ENCODE data around the gene DDX49.
A peak's percentile ranks its signal among the peaks of the same experiment; 100 is the strongest.
"Not testable (repeated sequence)": the region's sequence is repeated elsewhere in the genome, so short reads cannot be mapped to it uniquely, and the experiment has no call there.

The DDX49 gene

DNA sequence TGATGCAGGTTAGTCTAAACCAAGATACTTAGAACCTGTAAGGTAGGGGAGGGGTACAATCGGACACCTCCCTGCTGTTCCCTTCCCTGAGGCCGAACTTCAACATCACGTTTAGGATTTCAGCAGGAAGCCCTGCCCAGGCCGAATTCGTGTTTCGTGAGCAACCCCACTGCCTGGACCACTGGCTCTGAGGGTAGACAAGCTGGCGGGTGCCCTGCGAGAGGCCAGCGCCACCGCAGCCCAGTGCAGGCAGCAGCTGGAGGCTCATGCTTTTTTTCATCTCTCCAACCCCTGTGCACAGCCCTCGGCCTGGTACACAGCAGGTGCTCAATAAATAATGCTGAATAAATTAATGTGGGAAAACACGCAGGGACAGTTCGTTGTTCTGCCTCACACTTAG is 13.8 kb downstream of the DDX49 start:
- DNase-seq (ENCODE audit: low read depth, low spot score) = no peak
- H3K4me3 ChIP-seq (ENCODE audit: low read length) = no peak overlapping the region

DNA sequence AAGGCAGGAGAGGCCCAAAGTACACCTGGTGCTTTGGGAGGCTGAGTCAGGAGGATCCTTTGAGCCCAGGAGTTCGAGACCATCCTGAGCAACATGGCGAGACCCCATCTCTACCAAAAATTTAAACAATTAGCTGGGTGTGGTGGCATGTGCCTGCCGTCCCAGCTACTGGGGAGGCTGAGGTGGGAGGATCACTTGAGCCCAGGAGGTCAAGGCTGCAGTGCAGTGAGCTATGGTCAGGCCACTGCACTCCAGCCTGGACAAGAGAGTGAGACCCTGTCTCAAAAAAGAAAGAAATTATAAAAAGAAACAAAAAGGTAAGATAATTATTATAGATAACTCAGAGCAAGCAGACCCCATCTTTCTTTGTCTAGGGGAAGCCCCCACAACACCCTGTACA is 19.6 kb downstream of the DDX49 start:
- DNase-seq (ENCODE audit: low read depth, low spot score) = no peak
- H3K4me3 ChIP-seq (ENCODE audit: low read length) = no peak overlapping the region

- DNase-seq (ENCODE audit: low read depth, low spot score) = no peak
- H3K4me3 ChIP-seq (ENCODE audit: low read length) = peak overlapping the region; percentile 60
Measured at GRCh38 chr19:18939922-18940768, 20.6 kb downstream of the DDX49 start.

DNA sequence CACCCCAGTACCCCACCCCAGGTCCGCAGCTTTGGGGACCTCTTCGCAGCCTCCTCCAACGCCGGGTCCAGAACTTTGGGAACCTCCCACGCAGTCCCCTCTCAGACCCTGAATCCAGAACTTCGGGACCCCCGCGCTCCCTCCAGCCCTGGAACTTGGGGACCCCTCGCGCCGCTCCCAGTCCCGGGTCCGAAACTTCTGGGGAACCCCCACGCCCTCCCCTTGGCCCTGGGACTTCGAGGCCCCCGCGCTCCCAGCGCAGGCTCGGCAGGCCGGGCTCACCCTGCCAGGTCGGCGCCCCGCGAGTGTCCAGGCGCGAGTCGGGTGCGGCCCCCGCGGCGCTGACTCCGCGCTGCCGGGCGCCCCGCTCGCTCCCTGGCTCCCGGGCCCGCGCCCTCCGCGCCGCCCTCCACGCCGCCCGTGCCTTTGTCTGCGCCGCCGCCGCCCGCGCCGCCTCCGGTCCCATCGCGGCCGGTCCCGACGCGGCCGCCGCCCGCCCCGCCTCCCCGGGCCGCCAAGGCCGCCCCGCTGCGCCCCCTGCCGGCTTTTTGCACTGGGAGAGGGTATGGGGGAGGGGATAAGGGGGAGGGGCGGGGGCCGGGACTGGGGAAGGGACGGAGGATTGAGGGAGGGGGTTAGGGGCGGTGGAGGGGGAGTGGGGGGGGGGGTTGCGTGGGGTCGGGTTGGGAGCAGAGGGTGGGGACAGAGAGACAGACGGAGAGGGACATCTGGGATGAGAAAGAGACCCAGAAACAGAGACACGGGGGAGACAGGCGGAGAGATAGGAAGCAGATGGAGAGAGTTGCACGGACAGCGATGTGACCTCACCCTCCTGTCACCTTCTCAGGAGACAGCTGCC is 21.5 kb downstream of the DDX49 start, which contains the start of gene HOMER3:
HOMER3 (minus strand) TSS at position 449 of the 859 bp plus-strand sequence. CDS start 2,235 bp downstream, outside the sequence.
- DNase-seq (ENCODE audit: low read depth, low spot score) = peak; percentile 20

DNA sequence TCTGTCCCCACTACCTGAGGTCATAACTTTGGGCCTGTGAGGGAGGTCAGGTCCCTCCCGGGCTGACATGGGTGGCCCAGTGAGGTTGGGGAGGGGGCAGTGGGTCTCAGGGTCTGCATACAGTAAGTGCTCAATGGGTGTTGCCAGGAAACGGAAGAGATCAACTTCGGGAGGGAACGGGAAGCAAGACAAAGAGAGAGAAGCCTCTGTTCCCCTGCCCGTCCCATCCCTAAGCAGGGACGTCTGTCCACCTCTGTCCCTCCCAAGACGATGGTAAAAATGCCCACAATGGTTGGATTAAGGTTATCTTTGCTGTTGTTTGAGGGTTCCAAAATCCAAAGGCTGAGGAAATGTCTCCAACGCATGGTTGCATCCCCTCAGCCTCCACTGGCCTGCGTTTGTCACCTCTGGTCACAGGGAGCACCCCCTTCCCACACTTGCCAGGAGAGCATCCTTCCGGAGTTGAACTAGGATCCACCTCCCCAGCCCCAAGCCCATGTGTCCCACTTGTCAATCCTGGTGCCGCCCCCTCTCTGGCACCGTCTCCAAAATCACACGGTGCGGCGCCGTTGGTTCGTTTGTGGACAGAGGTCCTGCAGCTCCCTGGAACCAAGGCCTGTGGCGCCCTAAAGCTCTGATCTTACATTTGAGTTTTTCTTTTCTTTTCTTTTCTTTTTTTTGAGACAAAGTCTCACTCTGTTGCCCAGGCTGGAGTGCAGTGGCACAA is 22.3 kb downstream of the DDX49 start:
- no peak for DNase-seq (ENCODE audit: low read depth, low spot score)
- peak overlapping the region; percentile 35 for H3K4me3 ChIP-seq (ENCODE audit: low read length)

More for the DNA sequence above, 21.5 kb downstream of the DDX49 start, which contains the start of gene HOMER3:
- peak within 1 kb of the TSS; percentile 60 for H3K4me3 ChIP-seq (ENCODE audit: low read length)

- no peak for DNase-seq (ENCODE audit: low read depth, low spot score)
- H3K4me3 ChIP-seq (ENCODE audit: low read length) = no peak overlapping the region
Measured at GRCh38 chr19:18942692-18943091, 23.2 kb downstream of the DDX49 start.

GRCh38 chr19:18943465-18943864 is 23.9 kb downstream of the DDX49 start:
- DNase-seq (ENCODE audit: low read depth, low spot score) = no peak
- no peak overlapping the region for H3K4me3 ChIP-seq (ENCODE audit: low read length)

- no peak for DNase-seq (ENCODE audit: low read depth, low spot score)
- H3K4me3 ChIP-seq (ENCODE audit: low read length) = no peak overlapping the region
Measured at GRCh38 chr19:18945297-18945696, 25.8 kb downstream of the DDX49 start.

- DNase-seq (ENCODE audit: low read depth, low spot score) = no peak
- H3K4me3 ChIP-seq (ENCODE audit: low read length) = no peak overlapping the region
Measured at GRCh38 chr19:18946335-18946734, 26.8 kb downstream of the DDX49 start.

- H3K4me3 ChIP-seq (ENCODE audit: low read length) = no peak overlapping the region
- DNase-seq (ENCODE audit: low read depth, low spot score) = peak; percentile 24
Measured at GRCh38 chr19:18946918-18947317, 27.4 kb downstream of the DDX49 start.

- no peak for DNase-seq (ENCODE audit: low read depth, low spot score)
- no peak overlapping the region for H3K4me3 ChIP-seq (ENCODE audit: low read length)
Measured at GRCh38 chr19:18948075-18948975, 28.8 kb downstream of the DDX49 start.

DNA sequence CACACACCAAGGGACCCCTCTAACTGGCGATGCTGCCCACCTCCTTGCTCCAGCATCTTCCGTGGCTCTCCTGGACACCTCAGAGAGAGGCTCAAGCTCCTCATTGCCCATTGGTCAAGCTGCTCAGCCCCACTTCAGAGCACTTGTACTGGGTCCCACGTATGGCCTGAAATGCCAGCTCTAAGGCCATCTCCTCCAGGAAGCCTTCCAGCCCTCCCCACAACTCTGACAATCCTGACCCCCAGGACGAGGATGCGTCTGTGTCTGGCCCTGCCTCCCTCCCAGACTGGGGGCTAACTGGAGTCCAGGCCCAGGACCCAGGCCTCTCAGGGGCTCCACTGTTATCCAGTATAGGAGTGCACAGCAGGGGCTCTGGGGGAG is 29.5 kb downstream of the DDX49 start:
- no peak for DNase-seq (ENCODE audit: low read depth, low spot score)
- H3K4me3 ChIP-seq (ENCODE audit: low read length) = no peak overlapping the region

DNA sequence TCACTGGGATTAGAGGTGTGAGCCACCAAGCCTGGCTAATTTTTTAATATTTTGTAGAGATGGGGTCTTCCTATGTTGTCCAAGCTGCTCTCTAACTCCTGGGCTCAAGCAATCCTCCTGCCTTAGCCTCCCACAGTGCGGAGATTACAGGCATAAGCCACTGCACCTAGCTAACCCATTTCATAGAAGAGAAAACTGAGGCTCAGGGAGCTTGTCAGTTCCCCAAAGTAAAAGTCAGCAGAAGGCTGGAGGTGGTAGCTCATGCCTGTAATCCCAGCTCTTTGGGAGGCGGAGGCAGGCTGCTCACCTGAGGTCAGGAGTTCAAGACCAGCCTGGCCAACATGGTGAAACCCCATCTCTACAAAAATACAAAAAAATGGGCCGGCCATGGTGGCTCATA is 30.3 kb downstream of the DDX49 start:
- DNase-seq (ENCODE audit: low read depth, low spot score) = no peak
- H3K4me3 ChIP-seq (ENCODE audit: low read length) = no peak overlapping the region

DNA sequence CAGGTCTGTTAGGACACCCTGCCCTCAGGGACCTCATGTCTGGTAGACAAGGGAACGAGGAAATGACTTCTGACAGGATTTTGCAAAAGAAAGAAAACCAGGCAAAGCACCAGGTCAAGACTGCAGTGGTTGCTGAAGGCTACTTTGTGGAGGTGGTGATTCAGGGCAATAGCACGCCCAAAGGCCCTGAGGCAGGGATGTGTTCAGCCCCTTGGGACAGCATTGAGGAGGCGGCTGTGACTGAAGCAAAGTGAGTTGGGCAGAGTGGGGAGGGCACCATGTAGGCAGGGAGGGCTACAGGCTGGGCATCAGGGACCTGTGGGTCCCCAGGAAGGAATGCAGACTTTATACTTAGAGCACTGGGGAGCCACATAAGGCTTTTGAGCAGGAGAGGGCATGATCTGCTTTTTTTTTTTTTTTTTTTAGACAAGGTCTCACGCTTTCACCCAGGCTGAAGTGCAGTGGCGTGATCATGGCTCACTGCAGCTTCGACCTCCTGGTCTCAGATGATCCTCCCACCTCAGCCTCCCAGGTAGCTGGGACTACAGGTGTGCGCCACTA is 32.3 kb downstream of the DDX49 start:
- H3K4me3 ChIP-seq (ENCODE audit: low read length) = no peak overlapping the region
- no peak for DNase-seq (ENCODE audit: low read depth, low spot score)

DNA sequence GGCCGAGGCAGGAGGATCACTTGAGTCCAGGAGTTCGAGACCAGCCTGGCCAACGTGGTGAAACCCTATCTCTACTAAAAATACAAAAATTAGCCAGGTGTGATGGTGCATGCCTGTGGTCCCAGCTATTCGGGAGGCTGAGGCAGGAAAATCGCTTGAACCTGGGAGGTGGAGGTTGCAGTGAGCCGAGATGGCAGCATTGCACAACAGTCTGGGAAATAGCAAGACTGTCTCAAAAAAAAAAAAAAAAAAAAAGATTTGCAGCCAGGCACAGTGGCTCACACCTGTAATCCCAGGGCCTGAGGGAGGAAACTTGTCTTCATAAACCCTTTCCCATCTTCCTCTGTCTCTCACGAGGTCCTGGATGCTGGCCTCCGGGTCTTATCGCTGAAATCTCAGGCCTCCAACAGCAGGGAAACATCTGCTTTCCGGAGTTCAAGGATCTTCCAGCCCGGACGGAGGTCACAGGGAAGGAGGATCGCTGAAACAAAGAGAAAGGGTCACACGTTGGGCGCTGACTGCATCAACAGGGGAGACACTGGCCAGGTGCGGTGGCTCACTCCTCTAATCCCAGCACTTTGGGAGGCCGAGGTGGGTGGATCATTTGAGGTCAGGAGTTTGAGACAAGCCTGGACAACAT is 33.0 kb downstream of the DDX49 start:
- DNase-seq (ENCODE audit: low read depth, low spot score) = not testable (repeated sequence)

DNA sequence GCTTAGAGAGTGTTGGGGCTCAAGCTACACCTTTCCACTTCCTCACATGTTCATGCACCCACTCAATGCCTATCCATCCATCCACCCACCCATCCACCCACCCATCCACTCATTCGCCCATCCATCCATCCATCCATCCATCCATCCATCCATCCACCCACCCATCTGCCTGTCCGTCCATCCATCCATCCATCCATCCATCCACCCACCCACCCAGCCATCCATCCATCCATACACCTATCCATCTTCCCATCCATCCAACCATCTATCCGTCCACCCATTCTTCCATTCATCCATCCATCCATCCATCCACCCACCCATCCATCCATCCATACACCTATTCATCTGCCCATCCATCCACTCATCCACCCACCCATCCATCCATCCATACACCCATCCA is 34.6 kb downstream of the DDX49 start:
- no peak overlapping the region for H3K4me3 ChIP-seq (ENCODE audit: low read length)
- DNase-seq (ENCODE audit: low read depth, low spot score) = no peak

More for the DNA sequence above, 33.0 kb downstream of the DDX49 start:
- H3K4me3 ChIP-seq (ENCODE audit: low read length) = not testable (repeated sequence)

- H3K4me3 ChIP-seq (ENCODE audit: low read length) = no peak overlapping the region
- DNase-seq (ENCODE audit: low read depth, low spot score) = no peak
Measured at GRCh38 chr19:18955042-18955441, 35.5 kb downstream of the DDX49 start.

- no peak for DNase-seq (ENCODE audit: low read depth, low spot score)
Measured at GRCh38 chr19:18960370-18960769, 40.9 kb downstream of the DDX49 start.

More at GRCh38 chr19:18960370-18960769, 40.9 kb downstream of the DDX49 start:
- H3K4me3 ChIP-seq (ENCODE audit: low read length) = no peak overlapping the region

Measured in Jurkat, Clone E6-1 (cell line).